ENCODE results near the gene HOTAIR. TPM values are rescaled to one million over a fixed set of nuclear protein-coding genes. Genes with fewer than 3 reads are reported as not detected.

HOTAIR gene
- total RNA-seq, 1 donor from 2014 or later, result not detected

- intact Hi-C loops (cut with micrococcal nuclease), result no loop called here
Observed at GRCh38 chr12:53965281-53966084, 9.3 kb downstream of the HOTAIR start.

GRCh38 chr12:53964315-53964713, 10.4 kb downstream of the HOTAIR start:
- intact Hi-C loops (cut with micrococcal nuclease), result loop anchor here (5.0 kb wide), 2 partner anchors 33 to 88 kb away; partner anchors contain the start of gene HOXC4

GRCh38 chr12:53963434-53964314, 11.1 kb downstream of the HOTAIR start:
- intact Hi-C loops (cut with micrococcal nuclease), result loop anchor here (2.0 to 5.0 kb wide), 3 partner anchors 13 to 89 kb away; partner anchors contain the start of gene HOXC4

- intact Hi-C loops (cut with micrococcal nuclease), result loop anchor here (2.0 to 5.0 kb wide), 3 partner anchors 14 to 89 kb away; partner anchors contain the start of gene HOXC4
Observed at GRCh38 chr12:53963005-53963404, 11.7 kb downstream of the HOTAIR start.

GRCh38 chr12:53961025-53961761, 13.6 kb downstream of the HOTAIR start:
- intact Hi-C loops (cut with micrococcal nuclease), result loop anchor here (5.0 kb wide), 2 partner anchors 36 to 91 kb away; partner anchors contain the start of gene HOXC4

- intact Hi-C loops (cut with micrococcal nuclease), result loop anchor here (5.0 kb wide), 2 partner anchors 37 to 92 kb away; partner anchors contain the start of gene HOXC4
Observed at GRCh38 chr12:53960187-53961024, 14.3 kb downstream of the HOTAIR start.

GRCh38 chr12:53959314-53959713, 15.4 kb downstream of the HOTAIR start:
- intact Hi-C loops (cut with micrococcal nuclease), result no loop called here

- intact Hi-C loops (cut with micrococcal nuclease), result no loop called here
Observed at GRCh38 chr12:53958128-53958527, 16.6 kb downstream of the HOTAIR start.

- intact Hi-C loops (cut with micrococcal nuclease), result no loop called here
Observed at GRCh38 chr12:53956914-53957536, 17.7 kb downstream of the HOTAIR start.

GRCh38 chr12:53956251-53956887, 18.4 kb downstream of the HOTAIR start:
- intact Hi-C loops (cut with micrococcal nuclease), result no loop called here

GRCh38 chr12:53955776-53956250, 18.9 kb downstream of the HOTAIR start:
- intact Hi-C loops (cut with micrococcal nuclease), result loop anchor here (2.0 kb wide), 1 partner anchor 25 kb away; no protein-coding TSS in a partner anchor

GRCh38 chr12:53955036-53955775, 19.5 kb downstream of the HOTAIR start:
- intact Hi-C loops (cut with micrococcal nuclease), result loop anchor here (2.0 kb wide), 1 partner anchor 24 kb away; no protein-coding TSS in a partner anchor

GRCh38 chr12:53954694-53955035, 20.1 kb downstream of the HOTAIR start, which contains the start of gene HOXC12:
Gene HOXC12 (plus strand): TSS chr12:53954903. CDS start chr12:53954930, 27 bp downstream.
- intact Hi-C loops (cut with micrococcal nuclease), result loop anchor here (2.0 to 5.0 kb wide), 2 partner anchors 24 to 33 kb away; partner anchors contain the start of gene HOXC10

GRCh38 chr12:53953831-53954693, 20.7 kb downstream of the HOTAIR start:
- intact Hi-C loops (cut with micrococcal nuclease), result loop anchor here (2.0 to 5.0 kb wide), 2 partner anchors 23 to 33 kb away; partner anchors contain the start of gene HOXC10

- intact Hi-C loops (cut with micrococcal nuclease), result loop anchor here (5.0 kb wide), 1 partner anchor 34 kb away; the partner anchor contains the start of gene HOXC10
Observed at GRCh38 chr12:53952871-53953734, 21.7 kb downstream of the HOTAIR start.

GRCh38 chr12:53952335-53952694, 22.4 kb downstream of the HOTAIR start:
- intact Hi-C loops (cut with micrococcal nuclease), result loop anchor here (5.0 kb wide), 1 partner anchor 35 kb away; the partner anchor contains the start of gene HOXC10

Measured in T-helper 1 cell treated with Interleukin-12 subunit alpha and Interleukin-12 subunit beta and Interleukin-4 antibody, amounts not matched to agents 30 ng/mL and 1 ng/mL, for 36 hours (primary cell).